Loucy (cell line): ENCODE data around the gene METTL13.

Experiments
- H2AFZ ChIP-seq: fragments of 200-600 bp; sonication (generic); 2 replicates; pipeline ENCODE4 v1.6.0; 2016; ENCODE audit warnings: antibody characterized with exemption, mild to moderate bottlenecking, low read length, moderate library complexity
- H3F3A ChIP-seq: fragments of 200-600 bp; 2 replicates; pipeline ENCODE4 v1.6.0; 2016; ENCODE audit warnings: antibody characterized with exemption, low read depth, mild to moderate bottlenecking
- H3K27me3 ChIP-seq: fragments of 200-600 bp; sonication (generic); 2 replicates; pipeline ENCODE4 v1.6.1; 2014; ENCODE audit warnings: low read length, mild to moderate bottlenecking; ENCODE audit not compliant: insufficient read depth, poor library complexity, severe bottlenecking
- H3K36me3 ChIP-seq: fragments of 200-600 bp; sonication (generic); 2 replicates; pipeline ENCODE4 v1.6.1; 2016; ENCODE audit warnings: low read length; ENCODE audit not compliant: insufficient read depth
- H3K4me1 ChIP-seq: fragments of 200-600 bp; sonication (generic); 2 replicates; pipeline ENCODE4 v1.5.1; 2014; ENCODE audit warnings: low read length, mild to moderate bottlenecking; ENCODE audit not compliant: insufficient read depth, poor library complexity, severe bottlenecking
- H3K4me2 ChIP-seq: fragments of 200-600 bp; sonication (generic); 2 replicates; pipeline ENCODE4 v1.6.0; 2014; ENCODE audit warnings: antibody characterized with exemption, low read length, low read depth, mild to moderate bottlenecking; ENCODE audit not compliant: poor library complexity, severe bottlenecking
- H3K4me3 ChIP-seq: fragments of 200-600 bp; sonication (generic); 2 replicates; pipeline ENCODE4 v1.5.1; 2014; ENCODE audit warnings: low read length, mild to moderate bottlenecking, mixed read lengths; ENCODE audit not compliant: poor library complexity, severe bottlenecking
- H3K79me2 ChIP-seq: fragments of 200-600 bp; sonication (generic); 2 replicates; pipeline ENCODE4 v1.6.1; 2014; ENCODE audit warnings: low read length; ENCODE audit not compliant: insufficient read depth
- H3K9ac ChIP-seq: fragments of 200-600 bp; sonication (generic); 2 replicates; pipeline ENCODE4 v1.6.0; 2014; ENCODE audit warnings: mild to moderate bottlenecking, low read depth, low read length, moderate library complexity; ENCODE audit not compliant: poor library complexity, severe bottlenecking
- H3K9me2 ChIP-seq: fragments of 200-600 bp; sonication (generic); replicated peaks from 2 replicates; pipeline ENCODE4 v1.6.1; 2016; ENCODE audit warnings: low read depth, low read length, mixed read lengths
- H3K9me3 ChIP-seq: fragments of 200-600 bp; sonication (generic); 2 replicates; pipeline ENCODE4 v1.6.1; 2014; ENCODE audit warnings: mild to moderate bottlenecking, antibody characterized with exemption, low read length, low read depth; ENCODE audit not compliant: insufficient read depth
- H4K20me1 ChIP-seq: fragments of 200-600 bp; sonication (generic); 2 replicates; pipeline ENCODE4 v1.6.0; 2014; ENCODE audit warnings: antibody characterized with exemption, low read length, mild to moderate bottlenecking; ENCODE audit not compliant: insufficient read depth, poor library complexity, severe bottlenecking
- EZH2phosphoT487 ChIP-seq: fragments of 200-600 bp; IDR thresholded peaks from 2 replicates; pipeline ENCODE4 v1.6.1; 2018; ENCODE audit warnings: antibody characterized with exemption, mild to moderate bottlenecking, moderate library complexity, borderline replicate concordance
- TF ChIP-seq, protein P1 (sequence below): fragments of 200-600 bp; sonication (generic); conservative IDR thresholded peaks from 2 replicates; pipeline ENCODE4 v1.5.1; 2014; ENCODE audit warnings: mild to moderate bottlenecking, antibody characterized with exemption, low read length

Gene METTL13

DNA sequence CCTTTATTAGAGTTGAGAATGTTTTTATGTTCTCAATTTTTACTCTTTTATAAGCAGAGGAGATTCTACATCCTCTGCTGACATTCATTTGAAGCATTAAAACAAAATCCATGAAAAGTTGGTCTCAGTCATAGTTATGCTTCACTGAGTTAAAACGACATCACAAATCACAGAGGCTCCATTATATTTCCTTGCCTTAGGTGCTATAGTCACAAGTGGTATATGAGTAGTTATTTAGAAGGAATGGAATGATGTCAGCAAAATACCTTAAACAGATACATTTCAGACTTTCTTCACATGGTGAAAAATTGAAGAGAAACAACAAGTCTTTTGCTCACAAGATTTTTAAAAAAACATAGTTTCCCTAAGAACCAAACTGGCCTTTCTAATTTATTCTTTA lies 11.7 kb upstream of the METTL13 start:
- Histone ChIP-seq H3K9ac (no peak overlapping the region), H3F3A (no peaks in the 10 kb centered on the region), H3K4me1 (no peaks in the 10 kb centered on the region), H2AFZ (no peak overlapping the region), H3K36me3 (no peaks in the 10 kb centered on the region), H3K9me3 (no peaks in the 10 kb centered on the region), H3K4me2 (no peak overlapping the region), H3K9me2 (no peaks in the 10 kb centered on the region), H3K27me3 (no peaks in the 10 kb centered on the region), H3K79me2 (no peaks in the 10 kb centered on the region), H4K20me1 (no peaks in the 10 kb centered on the region), H3K4me3 (no peak overlapping the region)
- no peak for TF ChIP-seq EZH2phosphoT487
- TF ChIP-seq, protein P1, sequence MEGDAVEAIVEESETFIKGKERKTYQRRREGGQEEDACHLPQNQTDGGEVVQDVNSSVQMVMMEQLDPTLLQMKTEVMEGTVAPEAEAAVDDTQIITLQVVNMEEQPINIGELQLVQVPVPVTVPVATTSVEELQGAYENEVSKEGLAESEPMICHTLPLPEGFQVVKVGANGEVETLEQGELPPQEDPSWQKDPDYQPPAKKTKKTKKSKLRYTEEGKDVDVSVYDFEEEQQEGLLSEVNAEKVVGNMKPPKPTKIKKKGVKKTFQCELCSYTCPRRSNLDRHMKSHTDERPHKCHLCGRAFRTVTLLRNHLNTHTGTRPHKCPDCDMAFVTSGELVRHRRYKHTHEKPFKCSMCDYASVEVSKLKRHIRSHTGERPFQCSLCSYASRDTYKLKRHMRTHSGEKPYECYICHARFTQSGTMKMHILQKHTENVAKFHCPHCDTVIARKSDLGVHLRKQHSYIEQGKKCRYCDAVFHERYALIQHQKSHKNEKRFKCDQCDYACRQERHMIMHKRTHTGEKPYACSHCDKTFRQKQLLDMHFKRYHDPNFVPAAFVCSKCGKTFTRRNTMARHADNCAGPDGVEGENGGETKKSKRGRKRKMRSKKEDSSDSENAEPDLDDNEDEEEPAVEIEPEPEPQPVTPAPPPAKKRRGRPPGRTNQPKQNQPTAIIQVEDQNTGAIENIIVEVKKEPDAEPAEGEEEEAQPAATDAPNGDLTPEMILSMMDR = no peak

DNA sequence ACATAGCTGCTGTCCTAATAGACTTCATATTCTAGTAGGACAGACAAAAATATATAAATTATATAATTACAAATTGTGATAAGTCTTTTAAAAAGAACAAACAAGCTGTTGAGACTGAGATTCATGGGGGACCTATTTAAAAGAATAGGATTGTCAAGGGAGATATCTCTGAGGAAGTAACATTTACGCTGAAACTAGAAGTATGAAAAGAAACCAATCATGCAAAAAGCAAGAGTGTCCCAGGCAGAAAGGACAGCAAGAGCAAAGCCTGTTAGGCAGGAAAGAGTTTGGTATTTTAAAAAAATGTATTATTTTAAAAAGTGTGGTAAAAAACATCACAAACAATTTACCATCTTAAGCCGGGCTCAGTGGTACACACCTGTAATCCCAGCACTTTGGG lies 9.1 kb upstream of the METTL13 start:
- no peaks in the 10 kb centered on the region for H3K79me2 ChIP-seq
- H3K9me3 ChIP-seq = no peaks in the 10 kb centered on the region
- no peaks in the 10 kb centered on the region for H3K36me3 ChIP-seq
- no peak overlapping the region for H3K4me2 ChIP-seq
- H3K9me2 ChIP-seq = no peaks in the 10 kb centered on the region
- H3K4me1 ChIP-seq = no peaks in the 10 kb centered on the region
- no peak overlapping the region for H2AFZ ChIP-seq
- no peaks in the 10 kb centered on the region for H3K27me3 ChIP-seq
- no peaks in the 10 kb centered on the region for H4K20me1 ChIP-seq
- no peaks in the 10 kb centered on the region for H3F3A ChIP-seq
- H3K4me3 ChIP-seq = no peak overlapping the region
- no peak for TF ChIP-seq EZH2phosphoT487
- TF ChIP-seq, protein P1 = no peak
- H3K9ac ChIP-seq = no peak overlapping the region

DNA sequence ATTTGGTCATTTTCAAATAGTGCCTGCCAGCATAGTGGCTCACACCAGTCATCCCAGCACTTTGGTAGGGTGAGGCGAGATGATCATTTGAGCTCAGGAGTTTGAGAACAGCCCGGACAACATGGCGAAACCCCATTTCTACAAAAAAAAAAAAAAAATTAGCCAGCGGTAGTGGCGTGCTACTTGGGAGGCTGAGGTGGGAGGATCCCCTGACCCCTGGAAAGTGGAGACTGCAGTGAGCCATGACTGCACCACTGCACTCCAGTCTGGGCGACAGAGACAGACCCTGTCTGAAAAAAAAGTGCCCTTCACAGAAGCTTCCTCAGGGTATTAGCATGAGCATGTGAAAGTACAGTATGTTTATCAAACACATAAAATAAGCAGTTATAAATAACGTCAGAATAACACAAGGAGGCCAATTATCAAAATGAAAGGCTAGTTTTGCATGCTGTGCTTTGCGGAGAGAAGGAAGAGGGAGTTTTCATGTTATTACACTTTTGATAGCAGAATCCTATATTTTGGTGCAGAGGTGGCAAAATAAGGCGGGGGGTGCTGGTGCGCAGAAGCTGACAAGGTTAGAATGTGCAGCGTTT lies 781 bp upstream of the METTL13 start:
- Histone ChIP-seq H3K4me1 (peaks cover 44% of the 10 kb centered on the region), H2AFZ (peak overlapping the region; percentile 85), H3K27me3 (no peaks in the 10 kb centered on the region), H3K9me3 (no peaks in the 10 kb centered on the region), H3K79me2 (peaks cover 42% of the 10 kb centered on the region), H3K4me2 (peak overlapping the region; percentile 92), H3K4me3 (peak overlapping the region; percentile 78), H3K9me2 (no peaks in the 10 kb centered on the region), H3K9ac (peak overlapping the region; percentile 86), H3K36me3 (peaks cover 8% of the 10 kb centered on the region; the same call in 1 of the 2 replicates), H4K20me1 (no peaks in the 10 kb centered on the region), H3F3A (peaks cover 4% of the 10 kb centered on the region)
- no peak for TF ChIP-seq EZH2phosphoT487
- TF ChIP-seq, protein P1 = no peak
